NCI-H2227 (cell line): ENCODE data around the gene FAF2.
A peak's percentile ranks its signal among the peaks of the same experiment; 100 is the strongest.
"Not testable (repeated sequence)": the region's sequence is repeated elsewhere in the genome, so short reads cannot be mapped to it uniquely, and the experiment has no call there.

ENCODE experiments used
- DNase-seq: peaks from one replicate; lab custom pipeline; 2025; ENCODE audit not compliant: unreplicated experiment; lab: John Stamatoyannopoulos, UW

The FAF2 gene, protein sequence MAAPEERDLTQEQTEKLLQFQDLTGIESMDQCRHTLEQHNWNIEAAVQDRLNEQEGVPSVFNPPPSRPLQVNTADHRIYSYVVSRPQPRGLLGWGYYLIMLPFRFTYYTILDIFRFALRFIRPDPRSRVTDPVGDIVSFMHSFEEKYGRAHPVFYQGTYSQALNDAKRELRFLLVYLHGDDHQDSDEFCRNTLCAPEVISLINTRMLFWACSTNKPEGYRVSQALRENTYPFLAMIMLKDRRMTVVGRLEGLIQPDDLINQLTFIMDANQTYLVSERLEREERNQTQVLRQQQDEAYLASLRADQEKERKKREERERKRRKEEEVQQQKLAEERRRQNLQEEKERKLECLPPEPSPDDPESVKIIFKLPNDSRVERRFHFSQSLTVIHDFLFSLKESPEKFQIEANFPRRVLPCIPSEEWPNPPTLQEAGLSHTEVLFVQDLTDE

DNA sequence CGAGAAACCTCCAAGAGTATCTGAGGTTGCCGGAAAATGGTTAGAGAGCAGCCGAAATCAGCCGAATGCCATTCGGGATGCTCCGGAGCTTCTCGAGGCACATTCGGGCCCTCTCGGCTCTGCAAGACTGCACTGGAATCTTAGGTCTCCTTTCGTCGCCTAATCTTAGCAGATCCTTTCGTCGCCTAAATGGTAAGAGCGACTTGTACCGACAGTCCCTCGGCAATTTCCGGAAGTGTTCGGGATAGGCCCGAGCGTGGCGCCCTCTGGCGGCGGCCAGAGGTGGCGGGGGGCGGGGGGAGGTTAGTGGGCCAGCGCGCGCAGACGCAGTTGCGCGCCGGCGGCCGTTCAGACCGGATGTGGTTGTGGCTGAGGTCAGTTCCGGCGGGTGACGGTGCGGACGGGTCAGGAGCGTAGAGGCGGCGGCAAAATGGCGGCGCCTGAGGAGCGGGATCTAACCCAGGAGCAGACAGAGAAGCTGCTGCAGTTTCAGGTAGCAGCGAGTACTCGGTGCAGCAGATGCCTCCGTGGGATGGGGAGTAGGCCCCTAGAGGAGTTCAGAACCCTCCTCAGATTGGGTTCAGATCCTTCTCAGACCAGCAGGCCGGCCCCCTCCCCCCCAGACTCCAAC lies at the start of gene FAF2:
Gene FAF2, plus strand, starts transcription at position 408 of the 631 bp plus-strand sequence. Its CDS starts 23 bp downstream, at position 431.
- DNase-seq, result peak; percentile 96

DNA sequence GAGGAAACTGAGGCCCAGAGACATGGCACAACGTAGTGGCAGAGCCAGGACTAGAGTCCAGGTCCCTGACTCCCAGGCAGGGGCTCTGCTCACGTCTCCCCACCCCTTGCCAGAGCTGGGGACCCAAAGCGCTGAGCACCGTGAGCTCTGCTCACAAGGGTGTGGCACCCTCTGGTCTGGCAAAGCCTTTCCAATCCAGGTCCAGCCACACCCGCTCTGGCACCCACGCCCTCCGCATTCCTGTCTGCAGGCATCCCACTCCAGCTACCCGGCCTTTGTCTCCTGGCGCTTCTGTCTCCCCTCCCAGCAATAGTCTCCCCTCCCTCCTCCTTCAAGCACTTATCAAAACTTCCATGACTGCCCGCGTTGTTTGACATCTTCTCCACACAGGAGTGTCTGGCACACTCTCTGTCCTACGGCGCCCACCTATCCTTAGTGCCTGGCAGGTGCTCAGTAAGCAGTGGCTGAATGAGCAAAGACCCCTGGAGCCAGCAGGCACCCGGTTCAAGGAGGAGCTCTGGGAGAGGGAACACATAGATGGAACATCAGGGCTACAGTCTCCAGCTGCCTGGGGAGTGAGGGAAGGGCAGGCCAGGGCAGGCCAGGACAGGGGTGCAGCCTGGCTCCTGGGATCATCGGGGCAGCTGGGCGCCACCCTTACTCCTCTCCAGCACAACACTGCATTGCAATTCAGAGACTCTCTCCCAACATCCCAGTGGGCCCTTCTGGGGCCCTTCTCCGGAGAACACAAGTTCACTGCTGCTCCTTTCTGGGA lies 47.6 kb upstream of the FAF2 start:
- no peak for DNase-seq

DNA sequence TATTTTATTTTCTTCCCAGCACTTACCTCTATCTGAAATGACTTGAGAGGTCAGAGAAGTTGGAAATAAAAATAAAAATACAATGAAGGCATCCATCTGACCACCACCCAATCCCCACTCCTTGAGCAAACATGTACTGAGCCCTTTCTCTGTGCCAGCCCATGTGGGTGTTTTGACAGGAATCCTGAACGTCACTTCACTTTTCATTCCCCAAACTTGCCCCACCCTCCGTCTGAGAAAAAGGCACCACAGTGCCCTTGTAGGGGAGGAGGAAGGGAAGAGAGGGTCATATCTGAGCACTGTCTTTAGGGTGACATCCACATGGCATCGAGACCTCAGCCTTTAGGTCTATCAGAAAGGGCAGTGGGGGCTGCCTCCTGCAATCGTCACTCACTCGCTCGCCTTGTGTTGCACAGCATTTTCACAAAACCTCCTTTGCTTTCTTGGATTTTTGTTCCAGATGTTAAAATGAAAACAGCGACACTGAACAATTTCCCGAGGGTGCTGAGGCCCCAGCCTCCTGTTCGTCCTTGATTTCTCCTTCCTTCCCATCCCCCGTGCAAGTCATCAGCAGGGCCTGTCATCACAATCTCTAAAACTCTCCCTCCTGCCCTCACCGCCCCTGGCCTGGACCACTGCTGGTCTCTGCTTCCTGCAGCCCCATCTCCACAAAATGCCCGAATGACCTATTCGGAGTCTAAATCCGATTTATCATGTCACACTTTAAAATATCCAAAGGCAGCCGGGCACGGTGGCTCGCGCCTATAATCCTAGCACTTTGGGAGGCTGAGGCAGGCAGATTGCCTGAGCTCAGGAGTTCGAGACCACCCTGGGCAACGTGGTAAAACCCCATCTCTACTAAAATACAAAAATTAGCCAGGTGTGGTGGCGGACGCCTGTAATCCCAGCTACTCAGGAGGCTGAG lies 46.6 kb upstream of the FAF2 start:
- DNase-seq, result no peak

DNA sequence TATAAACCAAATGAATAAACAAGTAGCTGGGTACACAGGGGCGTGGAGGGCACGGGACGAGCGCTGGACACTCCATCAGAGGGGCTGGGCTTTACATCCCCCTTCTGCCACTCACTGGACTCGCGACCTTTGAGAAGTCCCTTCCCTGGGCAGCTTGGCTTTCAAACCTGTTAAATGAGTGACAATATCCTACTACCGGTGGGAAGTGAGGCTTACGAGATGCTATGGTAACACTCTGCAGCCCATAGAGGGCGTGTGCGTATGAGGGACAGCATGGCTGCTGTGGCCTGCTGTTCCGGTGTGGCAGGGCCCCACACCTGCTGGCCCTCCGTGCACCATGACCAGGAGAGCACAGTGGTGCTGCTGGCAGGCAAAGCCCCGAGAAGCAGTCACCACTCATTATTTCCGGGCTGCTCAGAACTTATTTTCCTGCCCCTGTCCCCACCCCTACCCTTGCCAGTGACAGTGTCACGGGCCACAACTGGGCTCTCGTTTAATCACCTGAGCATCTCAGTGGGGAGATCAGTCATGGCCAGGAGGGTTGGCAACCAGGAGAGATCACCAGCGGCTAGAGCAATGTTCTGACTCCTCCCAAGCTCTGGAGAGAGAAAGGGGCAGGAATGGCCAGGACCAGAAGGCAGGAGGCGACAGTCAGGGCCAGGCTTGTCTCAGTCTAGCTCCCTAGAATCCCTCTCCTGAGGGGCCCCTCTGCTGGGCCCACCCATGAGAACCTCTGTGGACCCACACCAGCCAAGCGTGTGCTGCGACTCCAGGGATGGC lies 42.3 kb upstream of the FAF2 start:
- no peak for DNase-seq

DNA sequence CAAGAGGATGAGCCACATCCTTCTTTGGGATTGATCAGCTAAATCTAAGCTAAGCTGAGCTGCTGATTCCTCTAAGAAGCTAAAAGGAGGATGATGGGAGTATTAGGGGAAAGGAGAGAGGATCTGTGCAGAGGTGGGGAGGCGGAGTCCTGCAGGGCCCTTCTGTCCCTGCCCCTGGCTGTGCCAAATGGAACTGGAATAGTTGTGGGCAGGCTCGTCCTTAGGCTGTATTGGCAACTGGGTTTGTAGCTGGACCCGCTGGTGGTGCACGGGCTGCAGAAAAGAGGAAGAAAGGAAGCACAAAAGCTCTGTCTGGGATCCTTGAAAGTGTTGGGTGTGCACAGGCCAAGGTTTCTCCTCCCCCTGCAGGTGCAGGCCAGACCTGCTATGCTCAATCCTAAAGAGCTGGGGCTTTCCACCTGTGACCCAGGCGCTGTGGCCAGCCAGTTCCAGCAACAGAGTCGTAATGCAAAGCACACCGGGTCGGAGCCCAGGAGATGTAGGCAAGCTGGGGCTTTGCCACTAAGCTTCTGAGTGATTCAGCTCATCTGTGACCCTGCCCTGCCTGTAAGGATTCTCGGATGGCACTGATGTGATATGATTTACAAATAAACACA lies 41.6 kb upstream of the FAF2 start:
- no peak for DNase-seq

DNA sequence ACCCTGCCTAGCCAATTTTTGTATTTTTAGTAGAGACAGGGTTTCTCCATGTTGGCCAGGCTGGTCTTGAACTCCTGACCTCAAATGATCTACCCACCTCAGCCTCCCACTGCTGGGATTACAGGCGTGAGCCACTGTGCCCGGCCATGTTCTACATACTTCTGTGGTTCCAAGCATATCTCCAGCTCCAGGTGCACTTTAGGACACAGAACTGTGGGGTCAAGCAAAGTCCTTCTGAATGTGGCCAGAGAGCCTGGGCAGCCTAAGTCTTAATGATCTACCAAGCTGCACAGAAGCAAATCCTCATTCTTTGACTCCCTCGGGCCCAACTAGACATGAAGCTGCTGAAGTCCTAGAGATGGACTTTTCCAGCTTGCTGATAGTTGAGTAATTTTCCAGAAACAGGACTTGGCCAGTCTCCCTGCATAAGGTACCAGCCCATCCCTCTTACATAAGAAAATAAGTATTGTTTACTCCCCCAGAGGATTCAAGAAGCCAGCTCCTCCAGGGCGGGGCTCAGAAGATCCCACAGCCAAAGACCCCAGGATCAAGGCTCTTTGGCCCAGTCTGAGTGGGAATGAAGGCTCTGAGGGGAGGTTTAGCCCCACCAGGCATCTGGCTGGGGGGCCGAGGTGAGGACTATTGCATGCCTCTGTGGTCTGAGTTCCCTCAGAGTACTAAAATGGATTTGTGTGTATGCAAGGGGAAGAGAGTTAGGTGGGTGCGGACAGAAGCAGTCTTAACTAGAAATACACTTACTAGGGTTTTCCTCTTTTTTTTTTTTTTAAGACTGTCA lies 40.5 kb upstream of the FAF2 start:
- DNase-seq, result no peak

DNA sequence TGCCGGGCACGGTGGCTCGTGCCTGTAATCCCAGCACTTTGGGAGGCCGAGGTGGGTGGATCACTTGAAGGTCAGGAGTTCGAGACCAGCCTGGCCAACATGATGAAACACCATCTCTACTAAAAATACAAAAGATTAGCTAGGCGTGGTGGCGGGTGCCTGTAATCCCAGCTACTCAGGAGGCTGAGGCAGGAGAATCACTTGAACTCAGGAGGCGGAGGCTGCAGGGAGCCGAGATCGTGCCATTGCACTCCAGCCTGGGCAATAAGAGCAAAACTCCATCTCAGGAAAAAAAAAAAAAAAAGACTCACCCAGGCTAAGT lies 40.0 kb upstream of the FAF2 start:
- not testable (repeated sequence) for DNase-seq

DNA sequence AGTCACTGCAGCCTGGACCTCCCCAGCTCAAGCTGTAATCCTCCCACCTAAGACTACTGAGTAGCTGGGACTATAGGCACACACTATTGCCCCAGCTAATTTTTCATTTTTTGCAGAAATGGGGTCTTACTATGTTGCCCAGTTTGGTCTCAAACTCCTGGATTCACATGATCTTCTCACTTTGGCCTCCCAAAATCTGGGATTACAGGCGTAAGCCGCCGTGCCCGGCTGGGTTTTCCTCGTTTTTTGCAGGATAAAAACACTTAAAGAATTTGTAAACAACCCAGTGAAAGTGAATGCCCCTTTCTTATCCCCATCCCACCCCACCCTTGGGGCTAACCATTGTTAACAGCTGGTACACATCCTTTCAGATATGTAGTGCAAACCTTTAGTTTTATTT lies 39.6 kb upstream of the FAF2 start:
- DNase-seq, result no peak

DNA sequence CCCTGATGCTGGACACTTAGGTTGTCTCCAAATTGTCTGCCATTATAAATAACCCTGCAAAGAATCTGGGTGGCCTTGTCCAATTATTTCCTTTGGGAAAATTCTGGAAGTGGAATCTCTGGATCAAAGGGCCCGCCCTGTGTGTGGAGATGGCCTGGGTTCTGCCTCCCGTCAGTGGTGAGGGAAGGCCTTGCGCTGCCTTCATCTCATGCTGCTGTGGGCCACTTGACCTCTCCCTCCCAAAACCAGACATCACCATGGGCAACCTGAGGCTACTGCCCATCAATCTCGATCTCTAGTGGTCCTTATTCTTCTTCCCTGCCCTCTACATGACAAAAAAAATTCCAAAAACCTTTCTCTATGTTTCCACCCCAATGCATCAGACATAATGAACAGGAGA lies 38.4 kb upstream of the FAF2 start:
- no peak for DNase-seq

DNA sequence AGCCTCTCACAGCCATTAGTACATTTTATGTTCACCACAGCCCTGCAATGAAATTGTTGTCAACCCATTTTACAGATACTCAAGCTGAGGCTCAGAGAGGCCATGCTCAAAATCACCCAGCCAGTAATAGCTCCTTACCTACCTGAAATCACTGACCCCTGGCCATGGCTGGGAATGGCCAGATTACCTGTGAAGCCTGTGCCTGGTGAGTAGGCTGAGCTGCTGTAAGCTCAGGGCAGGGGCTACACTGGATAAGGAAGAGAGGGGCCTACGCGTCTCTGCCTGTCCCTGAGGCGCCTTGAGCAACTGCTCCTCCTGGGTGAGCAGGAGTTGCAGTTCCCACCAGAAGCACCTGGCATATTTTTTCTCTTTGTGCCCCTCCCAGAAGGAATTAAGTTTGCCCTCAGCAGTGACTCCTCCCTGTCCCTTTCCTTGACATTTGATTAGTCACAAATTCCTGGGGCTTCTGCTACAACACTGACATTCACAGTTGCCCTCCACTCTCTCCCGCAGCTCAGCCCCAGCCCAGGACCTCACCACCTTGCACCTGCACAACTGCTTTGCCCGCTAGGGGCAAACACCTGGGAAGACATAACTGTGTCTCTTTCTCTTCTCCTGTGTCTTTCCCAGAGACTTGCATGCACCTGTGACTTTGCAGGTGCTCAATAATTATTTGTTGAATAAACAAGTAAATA lies 37.6 kb upstream of the FAF2 start:
- no peak for DNase-seq

DNA sequence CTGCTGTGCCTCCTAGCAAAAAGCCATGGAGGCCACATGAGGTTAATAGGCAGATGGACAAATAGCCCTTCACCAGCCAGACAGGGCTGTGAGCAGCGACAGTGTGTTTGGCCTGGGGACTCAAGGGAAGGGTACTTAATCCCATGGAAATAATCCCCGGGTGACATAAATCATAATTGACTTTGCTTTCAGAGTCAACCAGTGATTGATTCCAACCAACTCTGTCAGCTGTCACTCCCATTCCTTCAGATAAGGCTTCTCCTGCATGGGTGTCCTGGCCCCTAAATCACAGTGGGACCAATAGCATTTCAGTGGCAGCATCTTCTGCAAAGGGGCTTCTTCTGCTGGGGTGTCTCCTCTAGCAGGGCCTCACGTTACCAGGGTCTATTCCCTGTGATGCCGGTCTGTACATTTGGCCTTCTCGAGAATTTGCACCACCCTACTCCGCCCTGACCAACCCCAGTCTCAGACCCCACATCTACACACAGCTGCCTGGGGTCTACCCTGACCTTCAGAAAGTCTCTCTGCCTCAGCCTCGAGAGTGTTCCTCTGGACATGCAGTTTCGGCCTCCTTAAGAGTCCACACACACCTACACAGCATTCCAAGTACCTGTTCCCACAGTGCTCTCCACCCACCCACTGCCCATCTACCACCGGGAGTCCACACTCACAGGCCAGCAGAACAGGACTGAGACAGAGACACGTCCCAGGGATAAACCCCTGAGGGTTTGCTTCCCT lies 35.5 kb upstream of the FAF2 start:
- no peak for DNase-seq

DNA sequence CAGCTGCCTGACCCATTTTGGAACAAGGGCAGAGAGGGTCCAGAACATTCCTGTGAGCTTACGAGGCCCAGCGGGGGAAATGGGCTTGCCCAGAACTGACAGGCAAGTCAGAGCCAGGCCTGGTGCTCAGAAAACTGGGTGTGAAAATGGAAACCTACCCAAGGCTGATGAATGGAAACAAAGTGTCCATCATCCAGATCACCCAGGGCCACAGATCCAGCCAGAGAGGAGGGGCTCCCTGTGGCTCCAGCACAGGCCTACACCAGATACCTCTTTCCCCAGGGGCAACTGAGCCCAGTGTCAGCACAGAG lies 35.0 kb upstream of the FAF2 start:
- DNase-seq, result no peak

DNA sequence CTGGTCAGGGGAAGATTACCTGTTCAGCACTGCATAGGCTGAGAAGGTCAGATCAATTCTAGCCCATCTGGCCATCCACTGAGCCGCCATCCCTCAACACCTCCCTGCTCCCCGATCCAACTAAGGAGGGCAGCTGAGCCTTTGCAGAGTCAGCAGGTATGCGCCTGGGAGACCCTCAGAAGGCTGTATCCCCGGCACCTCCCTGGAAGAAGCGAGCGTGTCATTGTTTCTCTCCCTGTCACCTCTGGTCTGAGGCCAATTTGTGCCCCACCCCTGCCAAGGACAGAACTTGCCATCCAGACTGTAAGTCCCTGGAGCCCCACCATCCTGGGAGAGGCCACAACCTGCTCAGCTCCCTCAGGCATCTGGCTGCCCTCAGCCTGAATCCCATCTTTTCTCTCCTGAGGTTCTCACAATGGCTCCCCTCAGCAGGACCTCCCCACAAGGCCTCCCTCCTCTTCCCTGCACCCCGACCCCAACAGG lies 34.4 kb upstream of the FAF2 start:
- no peak for DNase-seq

DNA sequence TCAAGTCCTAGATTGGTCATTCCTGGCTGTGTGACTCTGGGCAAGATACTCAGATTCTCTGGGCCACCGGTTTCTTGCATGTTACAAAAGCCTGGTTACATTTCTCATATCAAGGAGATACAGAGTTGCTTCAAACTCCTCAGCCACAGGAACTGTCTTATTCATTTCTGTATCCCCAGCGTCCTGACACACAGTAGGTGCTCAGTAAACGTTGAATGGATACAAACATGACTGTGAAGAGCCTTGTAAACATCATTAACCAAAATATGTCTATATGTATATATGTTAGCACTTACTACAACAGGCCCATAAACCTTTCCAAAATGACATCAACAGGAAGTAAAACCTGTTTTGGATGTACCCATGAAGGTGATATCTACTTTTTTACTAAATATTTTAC lies 33.5 kb upstream of the FAF2 start:
- no peak for DNase-seq

DNA sequence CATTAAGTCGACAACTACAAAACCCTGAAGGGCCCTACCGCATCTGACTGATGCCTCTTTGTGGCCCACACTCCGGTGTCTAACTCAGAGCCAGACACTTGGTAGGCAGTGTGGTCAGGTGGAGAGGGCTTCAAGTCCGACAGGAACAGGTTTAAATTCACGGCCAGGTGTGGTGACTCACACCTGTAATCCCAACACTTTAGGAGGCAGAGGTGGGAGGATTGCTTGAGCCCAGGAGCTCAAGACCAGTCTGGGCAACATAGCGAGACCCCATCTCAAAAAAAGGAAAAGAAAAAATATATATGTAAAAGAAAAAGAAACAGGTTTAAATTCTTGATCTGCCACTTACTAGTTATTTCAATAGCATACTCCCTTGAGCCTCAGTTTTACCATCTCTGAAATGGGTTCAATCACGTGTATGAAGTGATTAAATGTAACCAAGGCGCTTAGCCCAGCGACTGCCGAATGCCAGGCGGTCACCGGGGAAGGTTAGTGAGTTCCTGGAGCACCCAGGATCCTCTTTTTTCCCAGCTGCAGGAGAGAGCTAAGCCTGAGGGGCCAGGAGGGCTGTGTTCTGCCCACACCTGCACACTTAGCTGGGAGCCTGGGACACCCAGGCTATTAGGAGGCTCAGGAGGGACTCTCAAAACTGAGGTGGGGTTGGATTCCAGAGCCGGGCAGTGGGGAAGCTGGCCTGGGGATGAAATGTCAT lies 32.8 kb upstream of the FAF2 start:
- no peak for DNase-seq

DNA sequence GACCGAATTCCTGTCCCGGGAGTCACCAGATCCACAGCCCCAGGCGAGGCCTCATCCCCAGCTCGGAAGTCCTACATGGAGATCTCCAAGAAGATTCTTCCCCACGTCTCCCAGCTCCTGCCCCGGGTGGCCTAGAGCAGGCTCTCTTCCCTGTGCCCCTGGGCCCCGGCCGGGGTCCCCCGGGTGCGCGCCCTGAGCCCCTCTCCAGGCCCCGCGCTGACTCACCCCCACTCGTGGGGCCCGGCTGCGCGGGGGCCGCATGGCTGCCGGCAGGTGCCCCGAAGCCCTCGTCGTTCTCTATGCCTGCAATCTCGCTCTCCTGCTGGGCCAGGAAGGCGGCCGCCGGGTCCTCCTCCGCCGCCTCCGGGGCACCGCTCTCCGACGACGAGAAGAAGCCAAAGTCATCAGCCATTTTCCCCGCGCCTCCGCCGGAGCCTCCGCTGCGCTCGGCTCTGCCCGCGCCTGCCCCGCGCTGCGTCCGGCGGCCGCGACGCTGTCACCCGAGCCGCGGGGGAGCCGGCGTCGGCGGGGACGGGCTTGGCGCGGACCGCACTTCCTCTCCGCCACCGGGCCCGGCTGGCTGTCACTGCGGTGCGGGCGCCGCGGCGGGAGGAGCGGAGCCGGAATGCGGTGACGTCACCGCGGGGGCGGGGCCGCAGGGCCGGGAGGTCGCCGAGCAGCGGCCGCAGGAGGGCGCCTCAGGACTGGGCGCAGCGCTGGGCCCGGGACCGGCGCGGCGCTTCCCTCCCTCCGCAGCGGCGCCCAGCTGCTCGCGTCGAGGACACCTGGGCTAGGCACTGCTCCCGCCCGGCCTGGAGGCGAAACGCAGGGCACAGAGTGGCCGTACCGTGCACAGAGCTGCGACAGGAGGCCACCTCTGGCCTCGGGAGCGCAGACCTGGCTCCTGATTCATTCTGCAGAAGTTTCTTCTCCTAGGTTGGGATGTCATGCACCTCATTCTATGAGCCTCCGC lies 31.9 kb upstream of the FAF2 start, which contains the start of gene CLTB:
Gene CLTB, minus strand, starts transcription at position 588 of the 973 bp plus-strand sequence. Its CDS starts 176 bp downstream, at position 412.
- DNase-seq, result peak; percentile 84
